Suprapubic skin (tissue), 4 donors: ENCODE data around the gene SENP1. TPM values are rescaled to one million over a fixed set of nuclear protein-coding genes. Genes with fewer than 3 reads are reported as not detected.

ENCODE experiments used
- DNase-seq, 2 donors: peaks; one replicate each; pipeline ENCODE4 v3.0.0-alpha.2; 2019; ENCODE audit warnings: low spot score in 2 of 2
- H3K27ac ChIP-seq: fragments of 200-600 bp; sonication (generic); one replicate; pipeline ENCODE4 v1.5.1; 2019
- H3K27me3 ChIP-seq: fragments of 200-600 bp; sonication (generic); one replicate; pipeline ENCODE4 v1.5.1; 2019
- H3K36me3 ChIP-seq: fragments of 200-600 bp; sonication (generic); one replicate; pipeline ENCODE4 v1.5.1; 2019
- H3K4me1 ChIP-seq: fragments of 200-600 bp; sonication (generic); one replicate; pipeline ENCODE4 v1.5.1; 2019
- H3K4me3 ChIP-seq: fragments of 200-600 bp; sonication (generic); one replicate; pipeline ENCODE4 v1.5.1; 2019; ENCODE audit warnings: mild to moderate bottlenecking
- H3K9me3 ChIP-seq: fragments of 200-600 bp; sonication (generic); one replicate; pipeline ENCODE4 v1.5.1; 2019
- CTCF ChIP-seq, 2 donors: fragments of 200-600 bp in 1 of 2; fragments of 450-650 bp in 1 of 2; sonication (generic) in 1 of 2; IDR thresholded peaks; one replicate each; pipeline ENCODE4 v1.5.1; 2016 to 2019; ENCODE audit warnings: antibody characterized with exemption in 2 of 2, mild to moderate bottlenecking in 1 of 2, moderate library complexity in 1 of 2
- EP300 ChIP-seq: sonication (generic); formaldehyde crosslinking; IDR thresholded peaks from one replicate; pipeline ENCODE4 v1.6.1; 2017; ENCODE audit warnings: antibody characterized with exemption
- POLR2A ChIP-seq, 2 donors: fragments of 450-650 bp; IDR thresholded peaks; one replicate each; pipeline ENCODE4 v1.6.1; 2017; ENCODE audit warnings: antibody characterized with exemption in 2 of 2, mild to moderate bottlenecking in 2 of 2, moderate library complexity in 2 of 2
- POLR2AphosphoS5 ChIP-seq, 3 donors: sonication (generic); formaldehyde crosslinking; IDR thresholded peaks; one replicate each; pipeline ENCODE4 v1.6.1; 2017; ENCODE audit warnings: antibody characterized with exemption in 3 of 3
- WGBS: methylation state at CpG from one replicate; pipeline ENCODE4 v1.1.5; 2018; 5-methylcytosine and 5-hydroxymethylcytosine counted together
- total RNA-seq, 4 donors: library from RNA; depleted of rRNA; stranded (reverse); fragments of >200 nt; gene quantifications; one replicate each; pipeline ENCODE4 v1.1.0, GENCODE V29; 2016

The SENP1 gene
- total RNA-seq, 4 donors from 2014 or later, result 13.5 to 25.5 (median 20.0) TPM

- no peak overlapping the region for H3K4me3 ChIP-seq
- TF ChIP-seq CTCF (IDR thresholded peaks at IDR 0.05) (no peak), POLR2A (IDR thresholded peaks at IDR 0.05) (no peak), POLR2AphosphoS5 (IDR thresholded peaks at IDR 0.05) (no peak), EP300 (no peak)
- H3K27me3 ChIP-seq, result no peaks in the 10 kb centered on the region
- H3K4me1 ChIP-seq, result no peaks in the 10 kb centered on the region
- WGBS, result 91% methylated on average over 4 of the region's 4 CpGs
- no peaks in the 10 kb centered on the region for H3K9me3 ChIP-seq
- H3K36me3 ChIP-seq, result peaks cover 70% of the 10 kb centered on the region
- H3K27ac ChIP-seq, result no peak overlapping the region
- DNase-seq, result no peak
These were observed 35.1 kb downstream of the SENP1 start for GRCh38 chr12:48070731-48071130.

- WGBS, result 96% methylated on average over 1 of the region's 1 CpG
- TF ChIP-seq POLR2AphosphoS5 (IDR thresholded peaks at IDR 0.05), result no peak
- no peak for TF ChIP-seq POLR2A (IDR thresholded peaks at IDR 0.05)
- no peak for TF ChIP-seq EP300
- TF ChIP-seq CTCF (IDR thresholded peaks at IDR 0.05), result no peak
- Histone ChIP-seq H3K27me3 (no peaks in the 10 kb centered on the region), H3K9me3 (no peaks in the 10 kb centered on the region), H3K4me3 (no peak overlapping the region), H3K36me3 (peaks cover 77% of the 10 kb centered on the region), H3K27ac (no peak overlapping the region), H3K4me1 (no peaks in the 10 kb centered on the region)
- DNase-seq, result no peak
These were observed 35.8 kb downstream of the SENP1 start for GRCh38 chr12:48070033-48070432.

- no peaks in the 10 kb centered on the region for H3K9me3 ChIP-seq
- no peaks in the 10 kb centered on the region for H3K4me1 ChIP-seq
- no peak for TF ChIP-seq POLR2AphosphoS5 (IDR thresholded peaks at IDR 0.05)
- no peak for TF ChIP-seq EP300
- no peak for TF ChIP-seq POLR2A (IDR thresholded peaks at IDR 0.05)
- no peak for TF ChIP-seq CTCF (IDR thresholded peaks at IDR 0.05)
- H3K4me3 ChIP-seq, result no peak overlapping the region
- DNase-seq, result no peak
- H3K36me3 ChIP-seq, result peaks cover 77% of the 10 kb centered on the region
- no peaks in the 10 kb centered on the region for H3K27me3 ChIP-seq
- no peak overlapping the region for H3K27ac ChIP-seq
- WGBS, result 88% methylated on average over 1 of the region's 1 CpG
These were observed 36.6 kb downstream of the SENP1 start for GRCh38 chr12:48069241-48069640.

DNA sequence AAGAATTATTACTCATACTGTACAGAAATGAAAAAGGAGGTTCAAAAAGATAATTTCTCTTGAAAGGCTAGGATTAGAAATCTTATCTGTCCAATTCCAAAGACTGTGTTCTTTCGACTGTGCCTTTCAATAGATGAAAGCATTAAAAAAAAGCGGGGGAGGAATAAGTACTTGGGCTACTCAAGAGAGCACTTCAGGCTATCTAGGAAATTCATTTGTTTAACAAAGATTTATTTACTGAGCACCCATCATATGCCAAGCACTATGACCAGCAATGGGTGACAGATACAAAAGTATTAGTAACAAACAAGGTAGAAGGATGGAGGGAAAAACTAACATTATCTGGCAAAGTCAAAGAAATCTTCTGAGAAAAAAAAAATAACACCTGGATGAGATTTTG lies 37.4 kb downstream of the SENP1 start:
- H3K4me3 ChIP-seq, result no peak overlapping the region
- no peak for TF ChIP-seq POLR2AphosphoS5 (IDR thresholded peaks at IDR 0.05)
- no peak for TF ChIP-seq POLR2A (IDR thresholded peaks at IDR 0.05)
- TF ChIP-seq CTCF (IDR thresholded peaks at IDR 0.05), result no peak
- no peak for TF ChIP-seq EP300
- no peak overlapping the region for H3K27ac ChIP-seq
- H3K4me1 ChIP-seq, result no peaks in the 10 kb centered on the region
- H3K27me3 ChIP-seq, result no peaks in the 10 kb centered on the region
- WGBS, result 81% methylated on average over 2 of the region's 2 CpGs
- H3K9me3 ChIP-seq, result no peaks in the 10 kb centered on the region
- DNase-seq, result no peak
- peaks cover 77% of the 10 kb centered on the region for H3K36me3 ChIP-seq

DNA sequence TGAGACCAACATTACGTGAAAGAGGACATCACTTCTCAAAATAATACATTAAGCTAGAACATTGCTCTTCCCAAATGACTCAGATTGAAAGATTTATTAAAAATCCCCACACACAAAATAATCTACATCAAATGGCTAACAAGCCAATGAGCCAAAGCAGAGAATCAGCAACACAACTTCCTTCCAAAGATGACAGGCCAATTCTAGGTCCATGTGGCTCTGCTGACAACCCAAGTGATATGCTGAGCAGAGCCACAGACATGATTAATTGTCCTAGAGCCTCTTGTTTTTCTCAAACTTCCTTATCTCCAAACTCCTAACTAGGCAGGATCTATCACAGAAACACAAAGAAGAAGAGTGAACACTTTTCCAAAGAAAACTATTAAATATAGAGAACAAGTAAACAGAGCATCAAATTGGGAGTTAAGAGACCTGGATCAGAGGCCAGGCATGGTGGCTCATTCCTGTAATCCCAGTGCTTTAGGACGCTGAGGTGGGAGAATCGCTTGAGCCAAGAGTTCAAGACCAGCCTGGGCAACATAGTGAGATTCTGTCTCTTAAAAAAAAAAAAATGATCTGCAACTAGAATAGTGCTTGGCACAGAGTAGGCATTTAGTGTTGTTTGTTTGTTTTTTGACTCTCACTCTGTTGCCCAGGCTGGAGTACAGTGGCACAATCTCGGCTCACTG lies 38.5 kb downstream of the SENP1 start:
- no peak for DNase-seq
- TF ChIP-seq POLR2A (IDR thresholded peaks at IDR 0.05), result no peak
- TF ChIP-seq POLR2AphosphoS5 (IDR thresholded peaks at IDR 0.05), result no peak
- no peak for TF ChIP-seq EP300
- TF ChIP-seq CTCF (IDR thresholded peaks at IDR 0.05), result no peak
- WGBS, result 92% methylated on average over 4 of the region's 4 CpGs
- H3K4me3 ChIP-seq, result no peak overlapping the region
- H3K9me3 ChIP-seq, result no peaks in the 10 kb centered on the region
- H3K27me3 ChIP-seq, result no peaks in the 10 kb centered on the region
- H3K36me3 ChIP-seq, result peaks cover 79% of the 10 kb centered on the region
- no peak overlapping the region for H3K27ac ChIP-seq
- H3K4me1 ChIP-seq, result no peaks in the 10 kb centered on the region
